IPS DF 4.7 (cell line): ENCODE results near the gene PIR.

Experiments used
- DNase-seq: peaks from one replicate; pipeline ENCODE4 v3.0.0-alpha.2; 2013; ENCODE audit warnings: low spot score; ENCODE audit errors: extremely low read depth

PIR gene

GRCh38 chrX:15349046-15349445 lies 144.1 kb downstream of the PIR start:
- no peak for DNase-seq

GRCh38 chrX:15345976-15346375 lies 147.2 kb downstream of the PIR start:
- no peak for DNase-seq

- no peak for DNase-seq
These were observed 149.0 kb downstream of the PIR start for GRCh38 chrX:15344106-15344505.

- no peak for DNase-seq
These were observed 150.1 kb downstream of the PIR start for GRCh38 chrX:15343075-15343476.

- DNase-seq, result no peak
These were observed 152.3 kb downstream of the PIR start for GRCh38 chrX:15340867-15341266.

- no peak for DNase-seq
These were observed 157.1 kb downstream of the PIR start for GRCh38 chrX:15336023-15336413.

- peak; percentile 49 for DNase-seq
These were observed 157.8 kb downstream of the PIR start, which contains the start of gene PIGA for GRCh38 chrX:15335135-15336022. PIGA (minus strand) TSS chrX:15335523; CDS start chrX:15331930, 3,593 bp downstream.
